HG02870 (cell line): ENCODE results near the gene MCCC2.
"Not testable (repeated sequence)": the region's sequence is repeated elsewhere in the genome, so short reads cannot be mapped to it uniquely, and the experiment has no call there.

ENCODE experiments used
- ATAC-seq: cut with Tn5 transposase; IDR thresholded peaks from one replicate; pipeline ENCODE4 v1.9.1; 2021; ENCODE audit warnings: mild to moderate bottlenecking, moderate library complexity; ENCODE audit not compliant: unreplicated experiment

The MCCC2 gene

DNA sequence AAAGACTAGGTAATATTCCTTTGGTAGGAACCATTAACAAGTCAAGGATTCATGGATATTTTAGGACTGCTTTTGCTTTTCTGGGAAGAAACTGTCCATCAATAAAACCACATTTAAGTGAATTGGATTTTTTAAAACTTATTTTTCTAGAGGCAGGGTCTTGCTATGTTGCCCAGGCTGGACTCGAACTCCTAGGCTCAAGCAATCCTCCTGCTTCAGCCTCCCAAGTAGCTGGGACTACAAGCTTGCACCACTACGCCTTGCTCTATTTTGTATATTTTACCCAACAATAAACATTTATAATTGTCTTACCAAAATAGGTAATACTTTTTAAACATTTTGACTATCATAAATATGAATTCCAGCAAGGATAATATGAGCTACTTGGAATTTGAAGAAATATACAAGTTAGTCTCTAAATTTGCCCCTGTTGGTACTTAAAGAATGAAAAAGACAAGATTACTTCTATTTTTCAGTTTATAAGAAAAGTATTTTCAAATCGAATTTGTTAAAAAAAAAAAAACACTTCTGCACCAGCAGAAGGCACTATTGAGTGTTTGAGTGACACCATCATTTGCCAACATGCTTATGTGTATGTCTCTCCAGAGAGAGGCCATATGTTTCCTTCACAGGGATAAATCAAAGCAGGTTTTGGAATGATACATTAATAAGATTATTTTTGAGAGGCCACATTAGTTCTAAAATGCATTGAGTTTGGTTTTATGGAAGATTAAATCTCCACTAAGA, 71.9 kb downstream of the MCCC2 start:
- no peak for ATAC-seq

DNA sequence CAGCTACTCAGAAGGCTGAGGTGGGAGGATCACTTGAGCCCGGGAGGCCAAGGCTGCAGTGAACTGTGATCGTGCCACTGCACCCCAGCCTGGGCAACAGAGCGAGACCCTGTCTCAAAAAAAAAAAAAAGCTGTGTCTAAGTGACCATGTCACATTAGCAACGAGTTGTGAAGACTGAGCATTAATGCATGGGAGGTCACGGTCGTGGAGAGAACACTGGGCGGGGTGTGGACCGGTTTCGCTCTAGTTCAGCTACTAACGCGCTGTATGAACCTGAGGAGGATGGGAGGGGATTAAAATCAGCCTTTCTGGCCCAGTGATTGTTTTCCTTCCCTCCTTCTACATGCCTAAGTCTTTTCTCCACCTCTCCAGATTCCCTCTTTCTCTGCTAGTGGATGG, 75.2 kb downstream of the MCCC2 start:
- ATAC-seq = no peak

DNA sequence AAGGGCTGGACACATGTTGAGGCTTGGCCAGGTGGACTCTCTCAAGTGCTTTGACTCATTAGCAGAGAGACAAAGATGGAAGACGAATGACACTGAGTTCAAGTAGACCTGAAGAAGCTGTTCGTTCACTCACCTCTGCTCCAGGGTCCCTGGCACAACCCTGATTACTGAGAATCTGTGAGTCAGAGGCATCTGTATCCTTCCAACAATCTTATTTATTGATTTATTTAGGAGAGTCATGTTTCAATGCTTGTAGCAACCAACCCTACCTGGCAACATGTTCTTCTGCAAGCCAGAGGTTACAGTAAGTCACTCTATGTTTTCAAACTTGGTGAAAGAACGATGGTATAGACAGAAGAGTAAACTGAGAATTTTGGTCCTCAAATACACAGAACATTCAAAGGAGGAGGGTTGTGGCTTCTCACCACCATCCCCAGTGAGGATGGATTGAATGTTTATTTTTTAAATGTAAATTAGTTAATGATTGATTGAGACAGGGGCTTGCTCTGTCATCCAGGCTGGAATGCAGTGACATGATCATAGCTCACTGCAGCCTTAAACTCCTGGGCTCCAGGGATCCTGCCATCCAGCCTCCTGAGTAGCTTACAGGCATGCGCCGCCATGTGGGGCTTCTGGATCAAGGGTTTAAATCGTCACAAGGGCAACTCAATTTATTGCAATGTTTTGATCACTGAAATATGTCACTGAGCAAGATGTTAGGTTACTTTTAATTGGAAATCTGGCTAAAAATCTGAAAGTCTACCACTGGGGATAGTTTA, 76.2 kb downstream of the MCCC2 start:
- no peak for ATAC-seq

DNA sequence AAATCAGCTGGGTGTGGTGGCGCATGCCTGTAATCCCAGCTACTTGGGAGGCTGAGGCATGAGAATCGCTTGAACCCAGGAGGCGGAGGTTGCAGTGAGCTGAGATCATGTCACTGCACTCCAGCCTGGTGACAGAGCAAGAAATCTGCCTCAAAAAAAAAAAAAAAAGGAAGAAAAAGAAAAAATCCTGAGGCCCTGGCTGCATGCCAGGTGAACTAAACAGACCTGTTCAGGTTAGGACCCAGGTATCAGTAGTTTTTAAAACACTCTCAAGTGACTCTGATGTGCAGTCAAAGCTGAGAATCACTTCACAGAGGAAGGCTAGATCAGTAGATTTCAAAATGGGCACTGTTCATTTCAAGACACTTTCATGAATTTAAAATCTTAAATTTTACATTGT, 77.5 kb downstream of the MCCC2 start:
- not testable (repeated sequence) for ATAC-seq

DNA sequence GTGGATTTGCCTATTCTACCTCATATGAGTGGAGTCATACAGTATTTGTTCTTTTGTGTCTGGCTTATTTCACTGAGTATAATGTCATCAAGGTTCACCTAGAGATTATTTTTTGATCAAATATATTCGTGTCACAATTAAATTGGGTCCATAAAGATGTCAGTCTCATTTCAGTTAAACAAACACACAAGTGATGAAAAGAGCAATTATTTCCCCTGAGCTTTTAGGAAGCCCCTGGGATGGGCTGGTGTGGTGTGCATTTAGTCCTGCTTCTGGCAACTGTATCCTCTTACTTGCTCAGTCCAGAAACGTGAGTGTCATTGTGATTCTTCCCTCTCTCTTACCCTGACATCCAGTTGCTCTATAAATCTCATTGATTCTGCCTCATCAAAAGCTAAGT, 79.2 kb downstream of the MCCC2 start:
- ATAC-seq = no peak

DNA sequence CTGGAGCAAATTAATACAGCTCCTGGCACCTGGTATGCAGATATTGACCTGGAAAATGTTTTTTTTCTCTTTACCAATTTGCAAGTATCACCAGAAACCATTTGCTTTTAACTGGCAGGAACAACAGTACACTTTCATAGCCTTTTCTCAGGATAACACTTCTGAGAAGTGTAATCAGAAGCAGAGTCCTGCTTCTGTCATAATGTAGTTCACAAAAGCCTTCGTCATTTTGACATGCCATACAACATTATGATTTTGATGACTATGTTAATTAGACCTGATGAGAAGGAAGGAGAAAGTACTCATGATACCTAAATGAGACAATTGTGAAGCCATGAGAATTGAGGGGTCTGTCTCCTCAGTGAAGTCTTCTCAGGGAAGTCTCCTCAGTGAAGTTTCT, 90.8 kb downstream of the MCCC2 start:
- ATAC-seq = no peak

DNA sequence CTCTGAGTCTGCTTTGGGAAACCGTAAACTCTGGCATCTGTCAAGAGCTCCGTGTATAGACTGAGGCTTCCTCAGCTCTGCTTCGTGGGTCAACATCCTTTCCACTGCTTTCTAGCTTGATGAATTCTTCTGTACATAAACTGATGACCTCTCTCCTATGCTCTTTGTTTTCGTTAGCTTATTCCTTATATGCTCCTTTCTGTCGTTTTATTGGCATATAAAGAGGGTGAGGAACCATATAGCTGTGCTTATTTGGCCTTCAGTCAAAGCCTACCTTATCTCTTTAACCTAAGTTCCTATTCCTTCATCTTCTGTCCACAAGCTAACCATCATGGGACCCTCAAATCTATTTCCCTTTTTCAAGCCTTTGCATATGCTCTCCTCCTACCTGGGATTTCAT, 92.6 kb downstream of the MCCC2 start:
- no peak for ATAC-seq

DNA sequence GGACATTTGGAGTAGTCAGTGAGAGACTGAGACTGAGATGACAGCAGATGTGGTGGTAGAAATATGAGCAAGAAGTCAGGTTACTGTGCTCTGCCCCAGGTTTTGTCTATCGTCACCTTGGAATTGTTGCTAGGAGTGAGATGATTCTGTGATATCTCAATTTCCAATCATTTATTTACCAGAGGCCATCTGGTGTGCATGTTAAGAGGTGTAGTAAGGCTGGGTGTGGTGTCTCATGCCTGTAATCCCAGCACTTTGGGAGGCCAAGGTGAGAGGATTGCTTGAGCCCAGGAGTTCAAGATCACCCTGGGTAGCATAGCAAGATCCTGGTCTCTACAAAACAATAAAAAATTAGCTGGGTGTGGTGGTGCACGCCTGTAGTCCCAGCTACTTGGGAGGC, 93.4 kb downstream of the MCCC2 start:
- ATAC-seq = no peak

DNA sequence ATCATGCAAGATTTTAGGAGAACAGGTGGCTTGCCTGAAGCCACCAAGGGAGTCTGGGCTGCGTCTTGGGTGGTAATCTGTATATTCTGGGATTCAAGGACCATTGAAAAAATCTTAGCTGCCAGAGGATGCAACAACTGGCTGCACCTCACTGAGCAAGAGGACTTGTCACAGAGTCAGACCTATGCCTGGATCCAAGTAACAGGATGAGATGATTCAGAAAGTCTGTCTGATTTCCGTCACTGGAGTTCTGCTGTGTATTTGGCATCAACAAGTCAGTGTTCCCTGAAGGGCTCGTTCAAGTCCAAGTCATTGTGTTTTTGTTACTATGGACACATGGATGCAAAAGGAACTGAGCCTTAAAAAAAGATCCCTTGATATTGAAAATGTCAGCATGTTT, 94.2 kb downstream of the MCCC2 start:
- ATAC-seq = no peak

DNA sequence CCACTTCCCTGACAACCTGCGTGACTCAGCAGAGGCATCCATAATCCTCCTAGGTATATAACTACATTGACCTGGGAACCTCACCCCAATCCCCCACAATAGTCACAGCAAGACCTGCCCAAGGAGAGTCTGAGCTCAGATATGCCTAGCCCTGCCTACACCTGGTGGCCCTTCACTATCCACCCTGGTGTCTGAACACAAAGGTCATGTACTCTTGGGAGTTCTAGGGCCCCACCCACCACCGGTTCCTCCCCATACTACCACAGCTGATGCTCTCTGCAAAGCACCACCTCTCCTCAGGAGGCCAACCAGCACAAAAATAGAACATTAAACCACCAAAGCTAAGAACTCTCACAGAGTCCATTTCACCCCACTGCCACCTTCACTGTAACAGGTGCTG, 97.2 kb downstream of the MCCC2 start:
- ATAC-seq = no peak

DNA sequence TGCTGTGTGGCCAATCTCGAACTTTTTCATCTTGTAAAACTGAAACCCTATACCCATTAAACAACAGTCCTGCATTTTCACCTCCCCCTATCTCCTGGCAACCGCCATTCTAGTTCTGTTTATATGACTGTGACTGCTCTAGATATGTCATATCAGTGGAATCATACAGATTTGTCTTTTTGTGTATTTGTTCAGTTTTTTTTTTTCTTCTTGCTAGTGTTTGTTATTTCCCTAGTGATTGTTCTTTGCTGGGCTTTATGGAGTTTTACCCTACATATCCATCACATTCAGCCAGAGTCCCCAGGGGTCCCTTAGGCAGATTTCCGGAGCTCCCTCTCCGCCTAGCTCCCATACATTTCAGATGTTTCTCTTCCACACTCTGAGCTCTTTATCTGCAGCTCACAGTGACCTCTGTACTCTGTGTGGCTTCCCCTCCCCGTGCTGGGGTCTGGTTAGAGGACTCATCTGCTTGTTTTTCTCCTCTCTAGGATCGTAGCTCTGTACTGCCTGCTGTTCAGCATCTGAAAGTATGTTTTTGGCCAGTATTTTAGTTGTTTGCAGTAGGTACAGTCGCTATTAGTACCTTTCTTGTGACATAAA, 106.8 kb downstream of the MCCC2 start:
- no peak for ATAC-seq

DNA sequence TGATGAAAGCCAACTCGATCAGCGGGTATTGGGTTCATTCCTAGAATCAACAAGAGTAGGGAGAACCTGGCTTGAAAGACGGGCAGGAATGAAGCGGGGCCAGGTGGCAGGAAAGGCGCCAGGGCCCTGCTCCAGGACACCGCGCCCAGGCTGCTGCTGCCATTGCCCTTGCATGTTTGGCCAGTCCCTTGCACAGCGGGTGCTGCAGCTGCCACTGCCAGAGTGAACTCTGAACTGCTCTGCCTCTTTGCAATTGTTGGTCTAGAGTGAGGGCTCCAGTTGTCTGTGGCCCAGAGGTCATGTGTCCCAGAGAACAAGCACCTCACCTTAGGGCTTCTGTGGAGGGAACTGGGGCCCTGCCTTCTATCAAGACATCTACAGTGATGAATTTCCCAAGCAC, 107.9 kb downstream of the MCCC2 start:
- no peak for ATAC-seq

DNA sequence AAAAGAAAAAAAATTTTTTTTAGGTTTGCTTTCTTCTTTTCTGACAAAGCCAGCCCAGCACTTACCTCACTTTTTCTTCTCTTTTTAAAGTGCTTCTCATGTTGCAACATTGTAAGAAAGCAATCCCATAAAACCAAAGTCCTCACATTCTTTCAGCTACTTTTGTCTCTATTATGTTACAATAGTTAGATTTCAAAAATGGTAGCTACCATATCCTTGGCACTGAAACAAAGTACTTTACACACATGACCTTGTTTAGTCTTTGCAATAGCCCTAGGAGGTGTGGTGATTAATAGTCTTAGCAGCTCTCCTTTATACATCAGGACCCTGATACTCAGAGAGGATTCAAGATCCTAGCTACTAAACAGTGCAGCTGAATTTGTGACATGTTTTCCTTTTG, 108.5 kb downstream of the MCCC2 start:
- no peak for ATAC-seq

DNA sequence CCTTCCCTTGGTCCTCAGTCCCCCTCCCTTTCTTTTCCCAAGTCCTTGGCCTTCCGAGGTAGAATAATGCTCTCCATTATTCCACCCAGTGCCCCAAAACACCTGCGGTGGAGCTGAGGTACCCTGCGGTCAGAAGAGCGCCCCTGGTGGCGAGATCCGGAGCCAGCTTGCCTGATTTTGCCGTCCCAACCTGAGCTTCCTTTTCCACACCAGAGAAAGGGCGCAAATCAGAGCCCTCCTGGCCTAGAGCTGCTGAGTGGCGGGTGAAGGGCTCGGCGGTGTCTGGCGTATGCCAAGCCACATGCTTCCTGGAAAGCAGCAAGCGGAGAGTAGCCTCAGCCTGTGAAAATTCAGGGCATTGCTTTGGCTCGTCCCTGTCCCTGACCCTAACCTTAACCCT, 110.8 kb downstream of the MCCC2 start:
- ATAC-seq = no peak

DNA sequence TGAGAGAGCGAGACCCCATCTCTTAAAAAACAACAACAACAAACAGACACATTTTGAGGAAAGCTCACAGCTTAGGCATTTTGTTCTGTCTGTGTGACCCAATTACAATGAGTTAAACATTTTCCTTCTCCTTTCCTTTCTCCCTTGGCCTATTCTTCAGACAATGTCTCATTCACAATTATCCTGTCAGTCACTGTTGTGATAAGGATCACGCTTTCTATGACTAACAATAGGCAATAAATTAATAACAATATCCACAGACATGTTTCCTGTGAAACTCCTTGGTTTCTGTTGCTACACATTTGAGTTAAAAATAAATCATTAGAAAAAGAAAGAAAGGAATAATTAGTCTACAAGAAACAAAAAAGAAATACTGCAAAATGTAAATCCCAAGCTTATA, 112.1 kb downstream of the MCCC2 start:
- ATAC-seq = no peak

DNA sequence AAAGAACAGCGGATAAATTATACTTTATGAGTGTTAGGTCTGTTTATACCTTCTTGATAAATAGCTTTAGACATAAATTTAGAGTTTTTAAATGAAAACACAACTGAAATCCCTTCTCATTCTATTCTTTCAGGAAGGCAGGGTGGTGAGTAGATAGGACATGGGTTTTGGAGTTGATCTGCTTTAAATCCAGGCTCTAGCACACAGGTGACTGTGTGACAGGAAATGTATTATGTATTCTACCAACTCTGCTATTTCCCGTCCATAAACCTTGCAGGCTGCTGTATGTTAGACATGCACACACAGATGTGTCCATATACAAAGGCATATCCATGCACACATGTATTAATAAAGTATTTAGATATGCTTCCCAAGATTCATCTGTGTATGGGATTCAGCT, 112.6 kb downstream of the MCCC2 start:
- no peak for ATAC-seq

DNA sequence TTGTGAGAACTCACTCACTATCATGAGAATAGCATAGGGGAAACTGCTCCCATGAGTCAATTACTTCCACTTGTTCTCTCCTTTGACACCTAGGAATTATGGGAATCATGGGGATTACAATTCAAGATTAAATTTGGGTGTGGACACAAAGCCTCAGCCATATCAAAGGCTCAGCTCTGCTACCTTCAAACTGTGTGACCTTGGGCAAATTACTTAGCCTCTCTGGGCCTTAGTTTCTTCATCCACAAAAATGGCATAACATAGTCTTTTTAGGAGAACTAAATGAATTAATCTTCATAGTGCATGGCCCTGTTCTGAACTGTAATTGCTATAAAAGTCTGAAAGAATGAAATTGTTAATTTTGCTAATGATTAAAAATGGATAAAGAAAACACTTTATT, 113.7 kb downstream of the MCCC2 start:
- ATAC-seq = no peak

DNA sequence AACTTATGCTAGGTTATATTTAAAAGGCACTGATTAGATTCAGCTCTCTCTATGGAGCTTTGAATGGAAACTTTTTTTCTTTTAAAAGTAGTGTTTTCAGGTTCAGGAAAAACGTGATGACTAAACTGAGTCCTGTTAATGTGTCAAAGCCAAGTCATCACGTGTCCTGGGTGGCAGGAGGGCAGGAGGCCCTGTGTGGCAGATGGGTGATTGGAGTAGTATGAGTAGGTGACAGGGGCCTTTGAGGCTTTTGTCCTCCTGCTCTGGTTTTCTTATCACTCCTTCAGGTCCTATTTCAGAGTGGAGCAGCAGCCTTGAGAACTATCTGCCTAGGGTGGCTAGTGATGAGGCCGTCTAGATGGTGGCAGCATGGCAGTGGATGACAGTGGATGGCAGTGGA, 114.3 kb downstream of the MCCC2 start:
- ATAC-seq = no peak

DNA sequence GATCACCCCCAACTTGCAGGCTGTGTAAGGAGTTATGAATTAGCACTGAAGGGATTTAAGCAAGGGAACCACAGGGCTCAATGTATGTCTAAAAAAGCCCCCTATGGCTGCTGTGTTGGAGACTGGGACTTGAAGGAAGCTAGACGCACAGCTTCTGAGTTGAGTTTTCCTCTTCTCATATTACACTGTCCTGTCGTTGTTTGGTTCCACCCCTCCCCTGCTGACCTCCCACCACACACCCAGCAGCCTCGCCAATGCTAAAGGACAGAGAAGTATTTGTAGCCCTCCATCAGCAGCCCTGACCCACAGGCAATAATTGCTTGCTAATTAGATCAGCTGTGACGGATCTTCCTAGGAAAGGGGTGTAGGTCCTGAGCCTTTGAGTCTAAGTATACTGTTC, 116.8 kb downstream of the MCCC2 start:
- ATAC-seq = no peak

DNA sequence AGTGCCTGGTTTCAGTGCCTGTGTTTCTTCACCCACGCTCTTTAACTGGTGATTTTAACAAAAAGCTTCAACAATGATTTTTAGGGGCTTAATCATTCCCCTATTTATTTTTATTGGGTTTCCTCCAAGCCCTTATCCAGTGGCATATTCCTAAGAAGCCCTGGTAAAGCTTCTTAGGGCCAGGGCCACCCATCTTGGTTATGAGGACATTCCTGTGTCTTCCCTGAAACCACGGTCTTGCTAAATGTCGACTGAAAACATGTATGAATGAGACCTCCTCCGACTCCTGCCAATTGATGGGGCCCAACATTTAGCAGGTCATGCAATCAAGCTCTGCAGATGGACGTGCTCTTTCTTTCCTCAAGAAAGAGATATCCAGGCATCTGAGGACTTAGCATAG, 118.3 kb downstream of the MCCC2 start:
- ATAC-seq = no peak

DNA sequence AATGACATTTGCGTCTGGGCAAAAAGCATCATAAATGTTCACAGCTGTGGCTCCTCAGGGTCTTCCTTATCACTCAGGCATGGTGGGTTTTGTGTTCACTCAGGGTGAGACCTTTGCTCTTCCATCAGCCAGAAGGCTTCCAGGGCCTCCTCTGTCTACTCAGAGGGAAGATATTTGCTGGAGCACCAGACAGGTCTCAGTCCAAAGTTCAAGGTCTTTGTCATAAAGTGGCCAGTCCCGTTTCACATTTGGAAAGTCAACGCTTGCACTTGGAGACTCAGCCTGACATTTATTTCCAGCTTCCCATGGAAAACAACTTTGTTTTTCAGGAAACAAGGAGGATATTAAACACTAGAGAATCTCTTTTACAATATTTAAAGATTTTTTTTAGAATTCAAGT, 119.8 kb downstream of the MCCC2 start:
- no peak for ATAC-seq
